Measurements from ENCODE around the gene CYB5R4.
A peak's percentile ranks its signal among the peaks of the same experiment; 100 is the strongest.
"Not testable (repeated sequence)": the region's sequence is repeated elsewhere in the genome, so short reads cannot be mapped to it uniquely, and the experiment has no call there.

Gene CYB5R4

GRCh38 chr6:83867527-83868161, 8.2 kb downstream of the CYB5R4 start:
- peak; percentile 37 for DNase-seq

- no peak for DNase-seq
These were observed 9.2 kb downstream of the CYB5R4 start for GRCh38 chr6:83868639-83869038.

- DNase-seq, result no peak
These were observed 11.2 kb downstream of the CYB5R4 start for GRCh38 chr6:83870649-83871048.

- DNase-seq, result no peak
These were observed 13.1 kb downstream of the CYB5R4 start for GRCh38 chr6:83872386-83873118.

- DNase-seq, result no peak
These were observed 14.4 kb downstream of the CYB5R4 start for GRCh38 chr6:83873869-83874268.

GRCh38 chr6:83875843-83876242, 16.4 kb downstream of the CYB5R4 start:
- DNase-seq, result no peak

GRCh38 chr6:83878902-83879644, 19.6 kb downstream of the CYB5R4 start:
- DNase-seq, result no peak

GRCh38 chr6:83879746-83880145, 20.3 kb downstream of the CYB5R4 start:
- no peak for DNase-seq

- no peak for DNase-seq
These were observed 23.8 kb downstream of the CYB5R4 start for GRCh38 chr6:83883240-83883639.

- no peak for DNase-seq
These were observed 25.0 kb downstream of the CYB5R4 start for GRCh38 chr6:83884523-83884922.

GRCh38 chr6:83885984-83886383, 26.5 kb downstream of the CYB5R4 start:
- DNase-seq, result no peak

GRCh38 chr6:83889621-83890020, 30.1 kb downstream of the CYB5R4 start:
- DNase-seq, result no peak

- no peak for DNase-seq
These were observed 31.0 kb downstream of the CYB5R4 start for GRCh38 chr6:83890520-83890919.

- no peak for DNase-seq
These were observed 32.1 kb downstream of the CYB5R4 start for GRCh38 chr6:83891586-83891985.

GRCh38 chr6:83893024-83893423, 33.5 kb downstream of the CYB5R4 start:
- DNase-seq, result no peak

- not testable (repeated sequence) for DNase-seq
These were observed 37.6 kb downstream of the CYB5R4 start for GRCh38 chr6:83897094-83897493.

- no peak for DNase-seq
These were observed 42.1 kb downstream of the CYB5R4 start for GRCh38 chr6:83901624-83902023.

- DNase-seq, result no peak
These were observed 44.9 kb downstream of the CYB5R4 start for GRCh38 chr6:83904395-83904794.

GRCh38 chr6:83905648-83906047, 46.2 kb downstream of the CYB5R4 start:
- DNase-seq, result no peak

- not testable (repeated sequence) for DNase-seq
These were observed 48.3 kb downstream of the CYB5R4 start for GRCh38 chr6:83907623-83908390.

GRCh38 chr6:83908813-83909212, 49.3 kb downstream of the CYB5R4 start:
- no peak for DNase-seq

- DNase-seq, result no peak
These were observed 51.8 kb downstream of the CYB5R4 start for GRCh38 chr6:83911278-83911677.

GRCh38 chr6:83914953-83915352, 55.5 kb downstream of the CYB5R4 start:
- DNase-seq, result no peak

Measured in retina (tissue), 1 donor.